HCT116 (cell line): ENCODE measurements around the gene ADD3. TPM values are rescaled to one million over a fixed set of nuclear protein-coding genes. Genes with fewer than 3 reads are reported as not detected.

Experiments
- ATAC-seq: fragments of 200-7000 bp; cut with Tn5 transposase; 2 replicates; pipeline ENCODE4 v1.9.1; 2020; ENCODE audit warnings: mild to moderate bottlenecking, moderate library complexity
- BruUV-seq: library from RNA; stranded (reverse); fragments of 400-500 nt; replicated peaks from 2 replicates; lab custom pipeline; 2021; lab: Mats Ljungman, UMichigan
- CTCF ChIA-PET: fragments of 300-600 bp; sonication (Branson Sonifier 250); formaldehyde crosslinking; loops from one replicate; lab custom pipeline; 2021; ENCODE audit warnings: antibody characterized with exemption; lab: Charles Lee
- POLR2A ChIA-PET: fragments of 300-600, 350-600 bp; sonication (Branson Sonifier 250); formaldehyde crosslinking; loops from one replicate; lab custom pipeline; 2021; ENCODE audit warnings: antibody characterized with exemption; lab: Charles Lee
- RAD21 ChIA-PET, 2 experiments: fragments of 300-600 bp; sonication (Branson Sonifier 250); formaldehyde crosslinking; loops; one replicate each; lab custom pipeline; 2023; ENCODE audit warnings: low total read pairs in 2 of 2; ENCODE audit not compliant: uncharacterized antibody in 2 of 2, unreplicated experiment in 2 of 2, low non-redundant PET in 1 of 2; lab: Charles Lee
- DNase-seq: peaks from one replicate; pipeline ENCODE4 v3.0.0-alpha.2; 2010; ENCODE audit warnings: low read depth, low spot score
- H2AFZ ChIP-seq: fragments of 200-600 bp; shearing (Covaris generic), sonication (generic); 2 replicates; pipeline ENCODE4 v1.6.1; 2017; ENCODE audit warnings: low read depth, mixed run types, mixed read lengths, antibody characterized with exemption, low read length; ENCODE audit not compliant: poor library complexity, severe bottlenecking
- H3K27ac ChIP-seq: 2 replicates; pipeline ENCODE4 v1.5.1; 2012; ENCODE audit warnings: low read depth, low read length
- H3K27me3 ChIP-seq: fragments of 200-600 bp; sonication (generic); 2 replicates; pipeline ENCODE4 v1.6.1; 2016; ENCODE audit warnings: mixed run types, low read length, mixed read lengths; ENCODE audit not compliant: insufficient read depth
- H3K36me3 ChIP-seq, 2 experiments: fragments of 200-500 bp in 1 of 2; fragments of 200-600 bp in 1 of 2; sonication (Bioruptor generic) in 1 of 2; sonication (generic) in 1 of 2; 2 replicates each; pipeline versions ENCODE4 v1.5.1 to v1.6.1; 2014 to 2016; ENCODE audit warnings: low read length in 2 of 2, inconsistent platforms in 1 of 2, mixed read lengths in 1 of 2, mixed run types in 1 of 2; ENCODE audit not compliant: insufficient read depth in 2 of 2, control insufficient read depth in 1 of 2
- H3K4me1 ChIP-seq, 2 experiments: fragments of 200-600 bp in 1 of 2; sonication (generic) in 1 of 2; 2 replicates each; pipeline versions ENCODE4 v1.5.1 to v1.6.1; 2012 to 2017; ENCODE audit warnings: low read length in 2 of 2, inconsistent platforms in 1 of 2, mild to moderate bottlenecking in 1 of 2, mixed read lengths in 1 of 2, mixed run types in 1 of 2, moderate library complexity in 1 of 2; ENCODE audit not compliant: insufficient read depth in 2 of 2, control insufficient read depth in 1 of 2
- H3K4me2 ChIP-seq: fragments of 200-600 bp; sonication (generic); 2 replicates; pipeline ENCODE4 v1.6.1; 2017; ENCODE audit warnings: mixed run types, low read length, mixed read lengths
- H3K4me3 ChIP-seq, 2 experiments: fragments of 200-600 bp in 1 of 2; sonication (generic) in 1 of 2; replicated peaks in 1 of 2; 2 replicates each; pipeline ENCODE4 v1.5.1; 2011 to 2016; ENCODE audit warnings: low read length in 2 of 2, control low read depth in 1 of 2, low read depth in 1 of 2, mild to moderate bottlenecking in 1 of 2, mixed read lengths in 1 of 2, mixed run types in 1 of 2
- H3K79me2 ChIP-seq: fragments of 200-600 bp; sonication (generic); 2 replicates; pipeline ENCODE4 v1.6.1; 2017; ENCODE audit warnings: mild to moderate bottlenecking, mixed run types, low read length, moderate library complexity, mixed read lengths; ENCODE audit not compliant: insufficient read depth
- H3K9ac ChIP-seq: fragments of 200-600 bp; sonication (generic); 2 replicates; pipeline ENCODE4 v1.6.1; 2016; ENCODE audit warnings: low read length, mixed read lengths
- H3K9me2 ChIP-seq: fragments of 200-600 bp; sonication (generic), shearing (Covaris generic); 2 replicates; pipeline ENCODE4 v1.6.1; 2017; ENCODE audit warnings: mixed run types, mild to moderate bottlenecking, moderate library complexity; ENCODE audit not compliant: insufficient read depth
- H3K9me3 ChIP-seq, 2 experiments: fragments of 200-500 bp in 1 of 2; fragments of 200-600 bp in 1 of 2; sonication (Bioruptor generic) in 1 of 2; sonication (generic) in 1 of 2; 2 replicates each; pipeline ENCODE4 v1.6.1; 2014 to 2017; ENCODE audit warnings: low read length in 2 of 2, mixed read lengths in 2 of 2, inconsistent platforms in 1 of 2, low read depth in 1 of 2, mild to moderate bottlenecking in 1 of 2, mixed run types in 1 of 2, moderate library complexity in 1 of 2; ENCODE audit not compliant: control insufficient read depth in 1 of 2, insufficient read depth in 1 of 2
- H4K20me1 ChIP-seq: fragments of 200-600 bp; sonication (generic), shearing (Covaris generic); 2 replicates; pipeline ENCODE4 v1.6.1; 2017; ENCODE audit warnings: mixed run types, mild to moderate bottlenecking, moderate library complexity; ENCODE audit not compliant: insufficient read depth
- ATF3 ChIP-seq: IDR thresholded peaks from 2 replicates; pipeline ENCODE4 v1.6.1; 2012
- CBX3 ChIP-seq: IDR thresholded peaks from 2 replicates; pipeline ENCODE4 v1.6.1; 2012; ENCODE audit warnings: low read depth
- CEBPB ChIP-seq: IDR thresholded peaks from 2 replicates; pipeline ENCODE4 v1.6.1; 2012; ENCODE audit warnings: low read depth
- CTCF ChIP-seq, 3 experiments: fragments of 200-600 bp in 1 of 3; sonication (generic) in 1 of 3; IDR thresholded peaks in 2 of 3; conservative IDR thresholded peaks in 1 of 3; 2 replicates each; pipeline ENCODE4 v1.5.1; 2012 to 2017; ENCODE audit warnings: low read depth in 2 of 3, low read length in 2 of 3, antibody characterized with exemption in 1 of 3, borderline replicate concordance in 1 of 3, control low read depth in 1 of 3, mild to moderate bottlenecking in 1 of 3, mixed read lengths in 1 of 3, mixed run types in 1 of 3, moderate library complexity in 1 of 3; ENCODE audit not compliant: insufficient read depth in 1 of 3
- EGR1 ChIP-seq: IDR thresholded peaks from 2 replicates; pipeline ENCODE4 v1.6.1; 2012; ENCODE audit warnings: low read depth
- ELF1 ChIP-seq: IDR thresholded peaks from 2 replicates; pipeline ENCODE4 v1.6.1; 2012; ENCODE audit warnings: low read depth, borderline replicate concordance
- EZH2 ChIP-seq: fragments of 200-600 bp; sonication (generic); IDR thresholded peaks from 2 replicates; pipeline ENCODE4 v1.6.1; 2017; ENCODE audit warnings: antibody characterized with exemption, mixed run types
- EZH2phosphoT487 ChIP-seq: fragments of 200-600 bp; IDR thresholded peaks from 2 replicates; pipeline ENCODE4 v1.6.1; 2018; ENCODE audit warnings: antibody characterized with exemption, borderline replicate concordance
- FOSL1 ChIP-seq: IDR thresholded peaks from 2 replicates; pipeline ENCODE4 v1.6.1; 2012; ENCODE audit warnings: low read depth
- MAX ChIP-seq: IDR thresholded peaks from 2 replicates; pipeline ENCODE4 v1.6.1; 2012
- RAD21 ChIP-seq: IDR thresholded peaks from 2 replicates; pipeline ENCODE4 v1.6.1; 2012; ENCODE audit warnings: low read depth, mild to moderate bottlenecking
- SP1 ChIP-seq: IDR thresholded peaks from 2 replicates; pipeline ENCODE4 v1.6.1; 2012; ENCODE audit warnings: low read depth
- SRF ChIP-seq: IDR thresholded peaks from 2 replicates; pipeline ENCODE4 v1.6.1; 2012; ENCODE audit warnings: low read depth
- TCF7L2 ChIP-seq: IDR thresholded peaks from 2 replicates; pipeline ENCODE4 v1.7.0; 2011; ENCODE audit warnings: borderline replicate concordance, inconsistent platforms; ENCODE audit not compliant: insufficient read depth, insufficient read length; ENCODE audit errors: extremely low read depth
- YY1 ChIP-seq: IDR thresholded peaks from 2 replicates; pipeline ENCODE4 v1.6.1; 2011; ENCODE audit warnings: low read length, low read depth, moderate library complexity, mild to moderate bottlenecking; ENCODE audit not compliant: insufficient replicate concordance; ENCODE audit errors: extremely low read depth
- ZBTB33 ChIP-seq: IDR thresholded peaks from 2 replicates; pipeline ENCODE4 v1.6.1; 2011; ENCODE audit warnings: mild to moderate bottlenecking, low read length, moderate library complexity; ENCODE audit not compliant: insufficient replicate concordance; ENCODE audit errors: extremely low read depth
- ZNF274 ChIP-seq: fragments of 200-500 bp; sonication (Bioruptor generic); IDR thresholded peaks from 2 replicates; pipeline ENCODE4 v1.6.1; 2014; ENCODE audit warnings: mild to moderate bottlenecking, low read depth, low read length, inconsistent platforms
- intact Hi-C: fragments of 100-400 bp; cut with micrococcal nuclease; formaldehyde crosslinking; loops from 2 replicates; pipeline ENCODE4 v1.10.0; 2022
- total RNA-seq: library from RNA; stranded (reverse); gene quantifications from one replicate; pipeline ENCODE4 v1.2.1, GENCODE V29; 2021; ENCODE audit not compliant: unreplicated experiment

The ADD3 gene
- total RNA-seq, 1 experiment from 2014 or later: 41.1 TPM

GRCh38 chr10:110017052-110017451, 9.3 kb downstream of the ADD3 start:
- Histone ChIP-seq H4K20me1 (no peaks in the 10 kb centered on the region), H3K9me3 (no peaks in the 10 kb centered on the region), H3K27ac (no peak overlapping the region), H3K9me2 (no peaks in the 10 kb centered on the region), H2AFZ (no peak overlapping the region), H3K9ac (no peak overlapping the region), H3K36me3 (no peaks in the 10 kb centered on the region), H3K4me3 (no peak overlapping the region), H3K4me1 (peaks cover 10 to 17% of the 10 kb centered on the region in 2 experiments), H3K27me3 (no peaks in the 10 kb centered on the region), H3K79me2 (0 out of 2 replicates have a peak, but pooled peaks cover 8% of the 10 kb centered on the region), H3K4me2 (no peak overlapping the region)
- ChIA-PET RAD21 (no interaction called here), CTCF (no interaction called here), POLR2A (no interaction called here)
- ATAC-seq (no peak), DNase-seq (no peak)
- no peak for TF ChIP-seq SP1
- TF ChIP-seq CEBPB: no peak
- no peak for TF ChIP-seq FOSL1
- no peak for TF ChIP-seq EZH2phosphoT487
- TF ChIP-seq EGR1: no peak
- TF ChIP-seq ZBTB33: no peak
- intact Hi-C loops: no loop called here
- no TSS peak for BruUV-seq

GRCh38 chr10:110017907-110018306, 10.1 kb downstream of the ADD3 start:
- Histone ChIP-seq H3K9me2 (no peaks in the 10 kb centered on the region), H3K79me2 (0 out of 2 replicates have a peak, but pooled peaks cover 4% of the 10 kb centered on the region), H3K27me3 (no peaks in the 10 kb centered on the region), H3K9me3 (no peaks in the 10 kb centered on the region), H3K9ac (no peak overlapping the region), H3K36me3 (no peaks in the 10 kb centered on the region), H3K4me3 (no peak overlapping the region), H3K4me2 (no peak overlapping the region), H4K20me1 (no peaks in the 10 kb centered on the region), H3K27ac (no peak overlapping the region), H2AFZ (no peak overlapping the region), H3K4me1 (peaks cover 8 to 13% of the 10 kb centered on the region in 2 experiments)
- ChIA-PET CTCF (no interaction called here), RAD21 (no interaction called here), POLR2A (no interaction called here)
- no TSS peak for BruUV-seq
- no peak for ATAC-seq
- intact Hi-C loops: no loop called here
- no peak for DNase-seq
- no peak for TF ChIP-seq EZH2
- TF ChIP-seq CBX3: no peak
- no peak for TF ChIP-seq EGR1
- TF ChIP-seq SRF: no peak
- no peak for TF ChIP-seq CEBPB
- no peak for TF ChIP-seq YY1
- no peak for TF ChIP-seq CTCF (IDR thresholded peaks at IDR 0.05 in 2 of 3, conservative IDR thresholded peaks at IDR 0.05 in 1 of 3; ENCODE audit: borderline replicate concordance in 1 of 3, insufficient read depth in 1 of 3, low read depth in 2 of 3, low read length in 2 of 3)
- no peak for TF ChIP-seq ATF3
- TF ChIP-seq ZNF274: no peak
- TF ChIP-seq MAX: no peak
- TF ChIP-seq TCF7L2: no peak
- no peak for TF ChIP-seq ELF1
- no peak for TF ChIP-seq RAD21
